ENCODE results near the gene SGSM1.

The SGSM1 gene

DNA sequence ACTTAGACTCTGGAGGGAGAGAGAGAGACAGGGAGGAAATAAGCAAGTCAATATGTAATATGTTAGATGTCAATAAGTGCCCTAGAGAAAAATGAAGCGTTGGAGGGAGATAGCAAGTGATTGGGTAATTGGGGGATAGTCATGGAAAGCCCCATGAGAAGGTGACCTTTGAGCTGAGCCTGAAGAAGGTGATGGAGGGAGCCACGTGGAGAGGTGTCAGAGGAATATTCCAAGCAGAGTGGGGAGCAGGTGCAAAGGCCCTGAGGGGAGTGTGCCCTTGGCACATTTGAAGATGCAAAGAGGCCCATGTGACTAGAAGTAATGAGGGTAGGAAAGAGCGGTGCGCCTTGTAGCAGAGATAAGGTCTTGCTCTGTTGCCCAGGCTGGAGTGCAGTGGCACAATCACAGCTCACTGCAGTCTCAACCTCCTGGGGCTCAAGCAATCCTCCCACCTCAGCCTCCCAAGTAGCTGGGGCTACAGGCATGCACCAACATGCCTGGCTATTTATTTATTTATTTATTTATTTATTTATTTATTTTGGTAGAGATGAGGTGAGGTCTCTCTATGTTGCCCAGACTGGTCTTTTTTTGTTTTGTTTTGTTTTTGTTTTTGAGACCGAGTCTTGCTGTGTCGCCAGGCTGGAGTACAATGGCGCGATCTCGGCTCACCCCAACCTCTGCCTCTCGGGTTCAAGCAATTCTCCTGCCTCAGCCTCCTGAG lies 138.4 kb downstream of the SGSM1 start:
- DNase-seq (no peak), ATAC-seq (ENCODE audit: insufficient read depth, low read depth) (no peak)
- Histone ChIP-seq H3K36me3 (ENCODE audit: insufficient read depth, low read length) (no peaks in the 10 kb centered on the region), H3K4me1 (ENCODE audit: insufficient read depth, low read length) (no peaks in the 10 kb centered on the region), H3K4me2 (ENCODE audit: insufficient read depth, low read length) (no peak overlapping the region), H3K27me3 (ENCODE audit: insufficient read depth, low read length, poor library complexity) (peaks cover under 1% of the 10 kb centered on the region), H3K9me3 (ENCODE audit: insufficient read depth, low read length, severe bottlenecking) (no peaks in the 10 kb centered on the region), H3K27ac (ENCODE audit: low read length) (no peak overlapping the region), H3K4me3 (ENCODE audit: low read depth in 1 of 2, low read length in 2 of 2) (no peak overlapping the region), H2AFZ (ENCODE audit: low read depth, low read length) (no peak overlapping the region), H3K79me2 (ENCODE audit: insufficient read depth, low read length) (no peaks in the 10 kb centered on the region), H4K20me1 (ENCODE audit: insufficient read depth, low read length) (no peaks in the 10 kb centered on the region), H3K9ac (ENCODE audit: low read depth, low read length) (no peak overlapping the region)
- TF ChIP-seq CTCF (IDR thresholded peaks at IDR 0.05; ENCODE audit: borderline replicate concordance, extremely low read depth, low read length, poor library complexity, severe bottlenecking), result no peak
- TF ChIP-seq EZH2 (IDR thresholded peaks at IDR 0.05; ENCODE audit: borderline replicate concordance, low read depth, low read length, severe bottlenecking), result no peak

DNA sequence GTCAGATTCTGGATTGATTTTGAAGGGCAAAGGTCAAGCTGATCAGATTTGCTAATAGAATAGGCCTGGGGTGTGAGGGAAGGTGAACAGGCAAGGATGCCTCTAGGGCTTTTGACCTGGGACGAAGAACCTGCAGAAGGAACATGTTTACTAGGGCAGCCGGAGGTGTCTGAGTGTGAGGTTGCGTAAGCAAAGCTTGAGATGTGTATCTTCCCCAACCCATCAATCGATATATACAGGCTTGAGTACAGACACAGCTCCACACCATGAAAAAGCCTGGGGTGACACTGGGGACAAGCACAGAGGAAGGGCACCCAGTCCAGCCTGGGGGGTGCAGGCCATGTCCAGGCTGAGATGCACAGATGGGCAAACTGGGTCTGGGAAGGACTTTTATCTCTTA lies 139.4 kb downstream of the SGSM1 start:
- Histone ChIP-seq H3K9ac (ENCODE audit: low read depth, low read length) (no peak overlapping the region), H3K4me1 (ENCODE audit: insufficient read depth, low read length) (no peaks in the 10 kb centered on the region), H4K20me1 (ENCODE audit: insufficient read depth, low read length) (no peaks in the 10 kb centered on the region), H3K27ac (ENCODE audit: low read length) (no peak overlapping the region), H3K4me2 (ENCODE audit: insufficient read depth, low read length) (no peak overlapping the region), H3K9me3 (ENCODE audit: insufficient read depth, low read length, severe bottlenecking) (no peaks in the 10 kb centered on the region), H2AFZ (ENCODE audit: low read depth, low read length) (no peak overlapping the region), H3K79me2 (ENCODE audit: insufficient read depth, low read length) (no peaks in the 10 kb centered on the region), H3K36me3 (ENCODE audit: insufficient read depth, low read length) (no peaks in the 10 kb centered on the region), H3K27me3 (ENCODE audit: insufficient read depth, low read length, poor library complexity) (no peaks in the 10 kb centered on the region), H3K4me3 (ENCODE audit: low read depth in 1 of 2, low read length in 2 of 2) (no peak overlapping the region)
- DNase-seq (no peak), ATAC-seq (ENCODE audit: insufficient read depth, low read depth) (no peak)
- no peak for TF ChIP-seq CTCF (IDR thresholded peaks at IDR 0.05; ENCODE audit: borderline replicate concordance, extremely low read depth, low read length, poor library complexity, severe bottlenecking)
- TF ChIP-seq EZH2 (IDR thresholded peaks at IDR 0.05; ENCODE audit: borderline replicate concordance, low read depth, low read length, severe bottlenecking), result no peak

DNA sequence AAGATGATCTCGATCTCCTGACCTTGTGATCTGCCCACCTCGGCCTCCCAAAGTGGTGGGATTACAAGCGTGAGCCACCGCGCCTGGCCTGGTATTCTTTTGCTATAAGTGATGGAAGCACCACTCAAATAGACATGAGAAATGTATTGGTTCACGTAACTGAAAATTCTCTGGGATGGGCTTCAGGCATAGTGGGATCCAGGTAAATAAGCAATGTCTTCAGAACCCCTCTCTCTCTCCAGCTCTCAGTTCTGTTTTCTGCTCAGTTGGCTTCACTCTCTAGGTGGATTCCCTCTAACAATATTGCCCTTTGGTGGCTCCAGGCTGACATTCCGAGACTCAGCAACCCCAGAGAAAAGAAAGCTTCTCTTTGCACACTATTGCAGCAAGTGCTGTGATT lies 141.4 kb downstream of the SGSM1 start:
- TF ChIP-seq EZH2 (IDR thresholded peaks at IDR 0.05; ENCODE audit: borderline replicate concordance, low read depth, low read length, severe bottlenecking) (no peak), CTCF (IDR thresholded peaks at IDR 0.05; ENCODE audit: borderline replicate concordance, extremely low read depth, low read length, poor library complexity, severe bottlenecking) (no peak)
- DNase-seq (no peak), ATAC-seq (ENCODE audit: insufficient read depth, low read depth) (no peak)
- no peaks in the 10 kb centered on the region for H3K79me2 ChIP-seq (ENCODE audit: insufficient read depth, low read length)
- H3K27me3 ChIP-seq (ENCODE audit: insufficient read depth, low read length, poor library complexity), result no peaks in the 10 kb centered on the region
- no peak overlapping the region for H3K4me3 ChIP-seq (ENCODE audit: low read depth in 1 of 2, low read length in 2 of 2)
- no peak overlapping the region for H2AFZ ChIP-seq (ENCODE audit: low read depth, low read length)
- no peaks in the 10 kb centered on the region for H3K4me1 ChIP-seq (ENCODE audit: insufficient read depth, low read length)
- H3K9me3 ChIP-seq (ENCODE audit: insufficient read depth, low read length, severe bottlenecking), result no peaks in the 10 kb centered on the region
- H3K4me2 ChIP-seq (ENCODE audit: insufficient read depth, low read length), result no peak overlapping the region
- no peaks in the 10 kb centered on the region for H3K36me3 ChIP-seq (ENCODE audit: insufficient read depth, low read length)
- no peaks in the 10 kb centered on the region for H4K20me1 ChIP-seq (ENCODE audit: insufficient read depth, low read length)
- no peak overlapping the region for H3K9ac ChIP-seq (ENCODE audit: low read depth, low read length)
- H3K27ac ChIP-seq (ENCODE audit: low read length), result no peak overlapping the region

Data from DND-41 (cell line).